ENCODE results near the gene CLTA.

- no peak for TF ChIP-seq CTCF (IDR thresholded peaks at IDR 0.05)
- TF ChIP-seq POLR2A (IDR thresholded peaks at IDR 0.05) = peak; percentile 96
Measured at GRCh38 chr9:36258208-36258995, 67.7 kb downstream of the CLTA start, which contains the start of gene GNE.

All from breast epithelium (tissue), 3 donors.